ENCODE results near the gene FOXB1. TPM values are rescaled to one million over a fixed set of nuclear protein-coding genes. Genes with fewer than 3 reads are reported as not detected.
A peak's percentile ranks its signal among the peaks of the same experiment; 100 is the strongest.

The FOXB1 gene
- total and polyA plus RNA-seq, 9 of the 15 experiments (the other 6 are each of a cell fraction or from before 2014, with no cell fraction given): not detected

- no TSS peak for BruUV-seq (replicated peaks)
- intact Hi-C loops (cut with micrococcal nuclease): no loop called here
- 0 out of 2 replicates have a peak, but pooled peaks have one; percentile 2 for TF ChIP-seq E2F3 (CRISPR knock-in tag; IDR thresholded peaks at IDR 0.05)
- TF ChIP-seq ZBTB9 (CRISPR knock-in tag; IDR thresholded peaks at IDR 0.05): peak; percentile 68; the same call in 1 of the 2 replicates
- TF ChIP-seq GABPA (tag; conservative IDR thresholded peaks at IDR 0.05; ENCODE audit: low read depth): peak; percentile 32
- no peak for TF ChIP-seq RBFOX2 (IDR thresholded peaks at IDR 0.05; ENCODE audit: low read depth, low read length)
- TF ChIP-seq RBM25 (IDR thresholded peaks at IDR 0.05; ENCODE audit: low read depth, low read length, severe bottlenecking): no peak
- TF ChIP-seq VEZF1 (CRISPR knock-in tag; IDR thresholded peaks at IDR 0.05): peak; percentile 89
- TF ChIP-seq CXXC5 (CRISPR knock-in tag; IDR thresholded peaks at IDR 0.05): peak; percentile 28; the same call in 1 of the 2 replicates
- no peak for TF ChIP-seq SMC3 (conservative IDR thresholded peaks at IDR 0.05; ENCODE audit: insufficient read depth, low read depth, low read length)
- no peak for TF ChIP-seq HOMEZ (CRISPR knock-in tag; IDR thresholded peaks at IDR 0.05)
- TF ChIP-seq MAZ (CRISPR knock-in tag; conservative IDR thresholded peaks at IDR 0.05 in 1 of 2, IDR thresholded peaks at IDR 0.05 in 1 of 2): peak; percentile 13 to 79; a peak in 2 of 4 replicates
- no peak for TF ChIP-seq ESRRB (CRISPR knock-in tag; IDR thresholded peaks at IDR 0.05; ENCODE audit: borderline replicate concordance)
- no peak for TF ChIP-seq POLR2AphosphoS5 (IDR thresholded peaks at IDR 0.05; ENCODE audit: control insufficient read depth, insufficient read depth, low read depth, low read length)
- TF ChIP-seq RNF2 (IDR thresholded peaks at IDR 0.05): 0 out of 2 replicates have a peak, but pooled peaks have one; percentile 12
- peak; percentile 54; the same call in 1 of the 2 replicates for TF ChIP-seq DEAF1 (CRISPR knock-in tag; IDR thresholded peaks at IDR 0.05)
- TF ChIP-seq ZNF143 (CRISPR knock-in tag; IDR thresholded peaks at IDR 0.05): no peak
Observed at GRCh38 chr15:59997070-59997701, 6.9 kb upstream of the FOXB1 start.

More at GRCh38 chr15:59997070-59997701, 6.9 kb upstream of the FOXB1 start:
- CTCF ChIA-PET (ENCODE audit: low intra/inter-chr PET ratio): no interaction called here
- peaks cover 45 to 81% of the 10 kb centered on the region in 2 experiments for H3K27me3 ChIP-seq (ENCODE audit: control insufficient read depth in 2 of 2, insufficient read depth in 2 of 2, low read length in 2 of 2)
- DNase-seq (ENCODE audit: extremely low read depth in 1 of 4, low spot score in 3 of 4) (peak; percentile 39 to 53 (median 46)), FAIRE-seq (no peak), ATAC-seq (peak; percentile 90)
- no peaks in the 10 kb centered on the region for H3K79me2 ChIP-seq (ENCODE audit: control insufficient read depth, insufficient read depth, low read length)
- H3K4me1 ChIP-seq (replicated peaks in 1 of 2; ENCODE audit: control insufficient read depth in 2 of 2, insufficient read depth in 2 of 2, low read length in 2 of 2): peaks cover 0 to 6% of the 10 kb centered on the region in 2 experiments; a peak in 1 of 5 replicates
- H3K4me2 ChIP-seq (ENCODE audit: insufficient read depth, low read length): no peak overlapping the region; the same call in 1 of the 2 replicates
- POLR2A ChIA-PET: interaction anchor here (0.7 kb wide), 1 partner anchor 445 kb away, joined by 3 read pairs; no protein-coding TSS in a partner anchor
- H4K20me1 ChIP-seq (replicated peaks; ENCODE audit: control insufficient read depth, insufficient read depth, low read length): no peaks in the 10 kb centered on the region
- 4% methylated on average over 25 of the region's 36 CpGs for WGBS (ENCODE audit: insufficient coverage, low coverage, missing lambda C conversion rate)
- no peaks in the 10 kb centered on the region for H3K36me3 ChIP-seq (ENCODE audit: control insufficient read depth, insufficient read depth, low read length)
- in situ Hi-C loops (cut with MboI): no loop called here
- no peak overlapping the region for H3K27ac ChIP-seq (ENCODE audit: extremely low read depth, low read depth, low read length)
- H3K9me1 ChIP-seq (ENCODE audit: control insufficient read depth, insufficient read depth, low read length): no peaks in the 10 kb centered on the region
- peak overlapping the region; percentile 54 for H2AFZ ChIP-seq (ENCODE audit: low read depth, low read length)
- no peak overlapping the region for H3K4me3 ChIP-seq
- H3K9me3 ChIP-seq (replicated peaks; ENCODE audit: control insufficient read depth, insufficient read depth, low read depth, low read length): no peaks in the 10 kb centered on the region
- H3K9ac ChIP-seq (ENCODE audit: insufficient read depth in 1 of 2, low read depth in 2 of 2, low read length in 2 of 2): no peak overlapping the region
